ENCODE measurements around the gene RPUSD4. TPM values are rescaled to one million over a fixed set of nuclear protein-coding genes. Genes with fewer than 3 reads are reported as not detected.

The RPUSD4 gene
- total RNA-seq, 1 experiment from 2014 or later: 17.7 TPM

DNA sequence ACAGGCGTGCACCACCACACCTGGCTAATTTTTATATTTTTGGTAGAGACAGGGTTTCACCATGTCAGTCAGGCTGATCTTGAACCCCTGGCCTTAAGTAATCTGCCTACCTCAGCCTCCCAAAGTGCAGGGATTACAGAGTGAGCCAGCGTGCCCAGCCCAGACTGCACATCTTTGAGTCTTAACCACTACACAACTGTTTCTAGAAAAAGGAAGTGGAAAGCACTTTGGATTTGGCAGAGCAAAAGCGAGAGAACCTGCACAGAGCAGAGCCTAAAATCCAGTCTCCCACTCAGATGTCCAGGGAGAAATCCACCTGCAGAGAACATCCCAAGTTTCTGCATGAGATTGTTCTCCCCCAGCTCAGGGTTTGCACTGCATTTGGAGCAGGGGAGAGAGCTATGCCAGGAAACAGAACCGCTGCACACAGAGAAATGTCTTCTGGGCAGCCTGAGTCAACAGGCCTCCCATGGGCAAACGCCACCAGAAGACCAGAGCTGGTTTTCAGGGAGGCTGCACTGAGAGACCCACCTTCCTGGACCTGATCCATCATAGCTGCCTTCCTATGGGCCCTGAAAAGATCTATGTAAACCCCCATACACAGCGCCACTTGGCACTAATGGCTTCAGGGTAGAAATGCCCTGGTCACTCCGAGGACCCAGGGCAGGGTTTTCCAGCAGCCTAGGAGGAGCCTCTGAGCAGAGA is 54.0 kb downstream of the RPUSD4 start:
- DNase-seq (ENCODE audit: low spot score): no peak

DNA sequence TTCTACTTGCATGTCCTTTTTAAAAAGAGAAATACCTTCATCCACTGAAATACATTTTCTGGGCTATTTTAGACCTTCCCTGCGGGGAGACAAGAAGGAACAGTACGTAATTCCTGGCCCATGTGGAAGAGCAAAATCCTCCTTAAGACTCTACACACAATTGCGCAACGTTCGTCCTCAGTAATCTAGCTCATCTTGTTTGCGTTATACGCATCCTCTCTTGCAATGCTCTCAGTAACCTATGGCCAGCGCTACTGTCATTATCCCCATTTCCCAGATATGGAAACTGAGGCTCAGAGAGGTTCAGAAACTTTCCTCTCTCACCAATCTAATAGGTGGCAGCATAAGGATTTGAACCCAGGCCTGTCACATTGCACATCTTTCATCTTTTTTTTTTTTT is 54.6 kb downstream of the RPUSD4 start:
- no peak for DNase-seq (ENCODE audit: low spot score)

DNA sequence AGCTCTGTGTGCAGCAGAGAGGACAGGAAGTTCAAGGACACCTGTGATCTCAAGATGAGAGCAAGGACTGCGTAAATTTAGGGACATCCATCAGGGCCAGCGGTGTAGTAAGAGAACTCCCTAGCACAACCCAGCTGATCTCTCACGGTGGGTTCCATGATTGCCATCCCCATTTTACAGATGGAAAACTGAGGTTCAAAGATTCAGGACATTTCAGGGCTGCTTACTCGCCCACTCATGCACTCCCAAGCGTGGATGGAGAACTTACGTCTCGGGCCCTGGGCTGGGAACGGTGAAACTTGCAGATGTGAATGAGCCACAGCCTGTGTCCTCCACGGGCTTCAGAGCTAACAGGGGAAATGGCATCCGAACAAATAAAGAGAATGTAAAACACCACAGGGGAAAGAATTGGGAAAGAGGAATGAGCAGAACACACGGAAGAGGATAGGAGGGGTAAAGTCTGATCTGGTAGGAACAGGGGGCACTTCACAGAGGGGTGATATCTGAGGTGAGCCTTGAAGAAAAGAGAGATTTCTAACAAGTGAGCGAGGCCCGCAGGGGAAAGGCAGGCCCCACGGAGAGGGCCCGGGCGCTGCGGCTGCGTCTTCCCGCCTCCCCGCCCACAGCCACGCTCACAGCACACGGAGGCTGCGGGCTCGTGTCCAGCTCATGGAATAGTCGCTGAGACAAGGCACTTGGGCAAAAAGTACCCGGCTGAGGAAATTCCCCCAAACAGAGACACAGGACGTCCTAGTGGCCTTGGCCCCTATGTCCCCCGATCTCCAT is 55.9 kb downstream of the RPUSD4 start:
- DNase-seq (ENCODE audit: low spot score): no peak

DNA sequence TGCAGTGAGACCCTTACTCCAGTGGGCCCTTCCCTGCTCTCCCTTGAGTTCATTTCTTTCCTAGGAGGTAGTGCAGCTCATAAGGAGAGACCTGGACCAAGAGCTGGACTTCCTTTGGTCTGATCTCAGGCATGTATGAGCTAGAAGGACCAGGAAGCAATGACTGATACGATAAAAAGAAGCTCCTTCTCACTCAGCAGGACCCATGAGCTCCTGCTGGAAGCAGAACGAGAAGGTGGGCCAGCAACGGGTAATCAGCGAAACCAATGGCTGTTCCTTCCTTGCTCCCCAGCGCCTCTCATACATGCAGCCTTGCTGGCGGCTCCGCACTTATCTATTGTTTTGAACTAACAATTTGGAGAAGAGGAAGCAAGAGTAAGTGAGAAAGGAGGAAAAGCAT is 56.8 kb downstream of the RPUSD4 start:
- DNase-seq (ENCODE audit: low spot score): no peak

DNA sequence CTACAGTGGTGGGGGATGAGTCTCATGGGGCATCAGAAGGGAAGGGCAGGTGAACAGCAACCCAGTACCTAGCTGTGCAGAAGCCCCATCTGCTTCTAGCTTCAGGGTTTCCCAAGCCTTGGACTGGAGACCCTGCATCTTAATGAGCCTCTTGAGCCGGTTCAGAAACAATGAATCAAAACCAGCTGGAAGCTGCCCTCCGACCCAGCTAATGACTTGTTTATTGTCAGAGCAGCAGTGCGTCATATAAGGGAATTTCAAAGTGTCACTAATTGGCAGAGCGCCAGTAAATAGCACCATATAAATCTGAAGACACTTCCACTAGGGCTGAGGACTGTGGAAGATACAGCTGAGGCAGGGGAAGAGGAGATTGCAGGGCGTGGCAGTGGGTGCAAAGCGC is 57.5 kb downstream of the RPUSD4 start:
- peak; percentile 60 for DNase-seq (ENCODE audit: low spot score)

DNA sequence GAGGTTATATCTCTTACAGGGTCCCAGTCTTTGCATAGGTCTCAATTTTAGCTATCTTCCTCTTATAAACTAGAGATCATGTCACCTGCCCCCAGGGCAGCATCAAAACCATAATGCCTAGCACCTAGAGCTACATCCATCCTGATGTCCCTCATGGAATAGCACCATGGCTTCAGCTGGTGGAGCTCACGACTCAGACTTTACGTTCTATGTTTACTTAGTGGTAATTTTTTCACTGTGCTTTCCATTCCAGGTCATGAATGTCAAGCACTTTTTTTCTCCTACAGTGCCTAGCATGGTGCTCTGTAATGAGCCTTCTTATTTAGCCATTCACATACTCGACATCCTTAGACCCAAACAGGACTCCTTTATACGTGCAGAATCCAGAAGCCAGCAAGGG is 58.4 kb downstream of the RPUSD4 start:
- no peak for DNase-seq (ENCODE audit: low spot score)

DNA sequence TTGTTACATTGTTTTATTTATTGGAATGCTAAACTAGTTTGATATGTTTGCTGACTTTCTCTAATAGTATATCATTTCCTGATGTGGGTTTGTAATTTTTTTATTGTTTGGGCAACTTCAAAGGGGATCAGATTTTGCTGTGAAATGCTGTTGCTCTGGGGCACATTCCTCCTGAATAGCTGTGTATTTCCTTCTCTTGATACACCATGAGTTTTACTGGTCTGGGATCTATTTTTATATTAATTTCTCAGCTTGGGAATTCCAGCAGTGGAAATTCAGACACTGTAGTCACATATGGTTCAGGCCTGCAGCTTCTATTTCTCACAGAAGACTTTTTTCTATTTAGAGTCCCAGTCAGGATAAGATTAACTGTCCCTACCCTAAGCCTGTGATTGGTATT is 58.9 kb downstream of the RPUSD4 start:
- DNase-seq (ENCODE audit: low spot score): no peak

DNA sequence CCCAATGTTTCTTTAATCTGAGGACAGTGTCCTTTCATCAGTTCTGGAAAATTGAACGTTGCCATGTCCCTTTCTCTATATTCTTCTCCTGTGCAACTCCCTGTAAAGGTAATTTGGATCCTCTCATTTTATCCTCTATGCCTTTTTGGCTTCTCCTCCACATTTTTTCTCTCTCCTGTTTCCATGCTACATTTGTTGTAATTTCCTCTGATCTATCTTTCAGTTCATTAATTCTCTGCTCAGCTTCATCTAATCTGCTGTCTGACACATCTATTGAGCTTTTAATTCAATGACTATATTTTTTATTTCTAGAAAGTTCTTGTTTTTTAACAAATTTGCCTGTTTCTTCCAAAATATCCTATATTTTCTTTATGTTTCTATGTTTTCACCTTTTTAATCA is 59.3 kb downstream of the RPUSD4 start:
- no peak for DNase-seq (ENCODE audit: low spot score)

Other genes starting within 250 kb of the RPUSD4 start
- gene CDON, start 148.8 kb downstream of the RPUSD4 start, total RNA-seq (2014; rRNA removed; shearing (Covaris generic)): 10.1 and 13.4 TPM in 2 replicates
- gene FAM118B, start 132 bp upstream of the RPUSD4 start, total RNA-seq (2014; rRNA removed; shearing (Covaris generic)): 41.8 and 46.5 TPM in 2 replicates
- gene SRPRA, start 57.2 kb upstream of the RPUSD4 start, total RNA-seq (2014; rRNA removed; shearing (Covaris generic)): 144 and 145 TPM in 2 replicates
- 29.0 and 40.3 TPM in 2 replicates for gene FOXRED1, start 57.5 kb upstream of the RPUSD4 start, total RNA-seq (2014; rRNA removed; shearing (Covaris generic))
- gene TIRAP, start 71.4 kb upstream of the RPUSD4 start, total RNA-seq (2014; rRNA removed; shearing (Covaris generic)): 1.8 and 3.9 TPM in 2 replicates
- 25.9 and 36.9 TPM in 2 replicates for gene DCPS, start 92.4 kb upstream of the RPUSD4 start, total RNA-seq (2014; rRNA removed; shearing (Covaris generic))
- 49.8 and 55.9 TPM in 2 replicates for gene ST3GAL4, start 144.0 kb upstream of the RPUSD4 start, total RNA-seq (2014; rRNA removed; shearing (Covaris generic))

All from H4 (cell line).